ENCODE measurements around the gene CDH12. TPM values are rescaled to one million over a fixed set of nuclear protein-coding genes. Genes with fewer than 3 reads are reported as not detected.

CDH12 gene
- total and polyA plus RNA-seq, 4 donors, result 0.02 to 0.33 (median 0.17) TPM; not detected in 1

DNA sequence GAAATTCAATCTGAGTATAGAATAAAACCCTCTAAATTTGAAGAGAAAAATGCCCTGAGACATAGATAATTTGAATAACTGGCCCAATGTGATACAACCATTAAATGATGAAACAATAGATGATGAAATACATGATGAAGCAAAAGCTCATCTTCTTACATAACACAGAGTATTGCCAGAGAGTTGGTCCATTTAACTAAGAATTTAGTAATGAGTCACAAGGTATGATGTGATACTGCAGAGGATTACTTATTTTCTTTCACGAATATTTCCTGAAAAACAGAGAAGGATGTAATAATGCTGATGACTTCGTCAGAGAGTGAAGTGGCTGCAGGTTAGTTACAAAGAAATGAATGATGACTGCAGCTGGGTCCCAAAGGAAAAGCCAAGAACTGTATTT lies 379.3 kb downstream of the CDH12 start:
- H3K27ac ChIP-seq (ENCODE audit: low read depth in 1 of 2, low read length in 2 of 2), result no peak overlapping the region
- no peaks in the 10 kb centered on the region for H3K36me3 ChIP-seq (ENCODE audit: control insufficient read depth in 4 of 4, insufficient read depth in 3 of 4, low read depth in 1 of 4, low read length in 3 of 4)
- WGBS, result 69% methylated on average over 2 of the region's 2 CpGs
- no peaks in the 10 kb centered on the region for H3K9me3 ChIP-seq (ENCODE audit: control insufficient read depth in 4 of 4, low read length in 3 of 4)
- H3K4me3 ChIP-seq (ENCODE audit: low read depth in 1 of 3, low read length in 3 of 3), result no peak overlapping the region
- no peaks in the 10 kb centered on the region for H3K4me1 ChIP-seq (ENCODE audit: control insufficient read depth in 4 of 4, insufficient read depth in 4 of 4, low read length in 3 of 4)
- no peaks in the 10 kb centered on the region for H3K27me3 ChIP-seq (ENCODE audit: control insufficient read depth in 4 of 4, insufficient read depth in 4 of 4, low read length in 3 of 4)
- TF ChIP-seq HNF4G (IDR thresholded peaks at IDR 0.05) (no peak), SP1 (IDR thresholded peaks at IDR 0.05) (no peak), HNF4A (conservative IDR thresholded peaks at IDR 0.05) (no peak)
- H3K9ac ChIP-seq (ENCODE audit: low read depth in 1 of 2, low read length in 2 of 2), result no peak overlapping the region
- no peak for DNase-seq (ENCODE audit: low spot score)

DNA sequence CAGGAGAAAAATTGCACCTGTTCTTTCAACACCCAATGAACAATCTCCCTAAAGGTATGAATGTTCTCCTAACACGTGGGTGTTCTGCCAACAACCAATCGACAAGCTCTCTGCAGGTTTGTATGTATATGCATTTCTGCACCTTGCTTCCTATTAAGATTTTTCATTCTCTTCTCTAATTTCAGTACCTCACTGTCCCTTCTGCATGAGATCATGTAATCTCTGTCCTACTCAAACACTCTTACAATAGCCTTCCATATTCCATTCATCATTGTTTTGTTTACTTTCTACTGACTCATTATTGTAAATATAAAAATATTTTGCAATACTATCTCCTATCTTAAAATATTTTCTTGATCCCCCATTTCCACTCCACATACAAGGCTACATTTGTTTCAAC lies 382.0 kb downstream of the CDH12 start:
- 60% methylated on average over 2 of the region's 2 CpGs for whole genome bisulfite sequencing
- Histone ChIP-seq H3K9me3 (ENCODE audit: control insufficient read depth in 4 of 4, low read length in 3 of 4) (no peaks in the 10 kb centered on the region), H3K27ac (ENCODE audit: low read depth in 1 of 2, low read length in 2 of 2) (no peak overlapping the region), H3K27me3 (ENCODE audit: control insufficient read depth in 4 of 4, insufficient read depth in 4 of 4, low read length in 3 of 4) (no peaks in the 10 kb centered on the region), H3K36me3 (ENCODE audit: control insufficient read depth in 4 of 4, insufficient read depth in 3 of 4, low read depth in 1 of 4, low read length in 3 of 4) (no peaks in the 10 kb centered on the region), H3K9ac (ENCODE audit: low read depth in 1 of 2, low read length in 2 of 2) (no peak overlapping the region), H3K4me1 (ENCODE audit: control insufficient read depth in 4 of 4, insufficient read depth in 4 of 4, low read length in 3 of 4) (no peaks in the 10 kb centered on the region), H3K4me3 (ENCODE audit: low read depth in 1 of 3, low read length in 3 of 3) (no peak overlapping the region)
- TF ChIP-seq, protein P1, sequence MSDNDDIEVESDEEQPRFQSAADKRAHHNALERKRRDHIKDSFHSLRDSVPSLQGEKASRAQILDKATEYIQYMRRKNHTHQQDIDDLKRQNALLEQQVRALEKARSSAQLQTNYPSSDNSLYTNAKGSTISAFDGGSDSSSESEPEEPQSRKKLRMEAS (IDR thresholded peaks at IDR 0.05), result no peak
- no peak for TF ChIP-seq SP1 (IDR thresholded peaks at IDR 0.05)
- TF ChIP-seq, protein P2, sequence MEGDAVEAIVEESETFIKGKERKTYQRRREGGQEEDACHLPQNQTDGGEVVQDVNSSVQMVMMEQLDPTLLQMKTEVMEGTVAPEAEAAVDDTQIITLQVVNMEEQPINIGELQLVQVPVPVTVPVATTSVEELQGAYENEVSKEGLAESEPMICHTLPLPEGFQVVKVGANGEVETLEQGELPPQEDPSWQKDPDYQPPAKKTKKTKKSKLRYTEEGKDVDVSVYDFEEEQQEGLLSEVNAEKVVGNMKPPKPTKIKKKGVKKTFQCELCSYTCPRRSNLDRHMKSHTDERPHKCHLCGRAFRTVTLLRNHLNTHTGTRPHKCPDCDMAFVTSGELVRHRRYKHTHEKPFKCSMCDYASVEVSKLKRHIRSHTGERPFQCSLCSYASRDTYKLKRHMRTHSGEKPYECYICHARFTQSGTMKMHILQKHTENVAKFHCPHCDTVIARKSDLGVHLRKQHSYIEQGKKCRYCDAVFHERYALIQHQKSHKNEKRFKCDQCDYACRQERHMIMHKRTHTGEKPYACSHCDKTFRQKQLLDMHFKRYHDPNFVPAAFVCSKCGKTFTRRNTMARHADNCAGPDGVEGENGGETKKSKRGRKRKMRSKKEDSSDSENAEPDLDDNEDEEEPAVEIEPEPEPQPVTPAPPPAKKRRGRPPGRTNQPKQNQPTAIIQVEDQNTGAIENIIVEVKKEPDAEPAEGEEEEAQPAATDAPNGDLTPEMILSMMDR (IDR thresholded peaks at IDR 0.05; ENCODE audit: low read depth, low read length, missing input control), result no peak
- TF ChIP-seq HNF4G (IDR thresholded peaks at IDR 0.05), result no peak
- TF ChIP-seq RXRA (IDR thresholded peaks at IDR 0.05), result no peak
- TF ChIP-seq EGR1 (IDR thresholded peaks at IDR 0.05; ENCODE audit: low read depth in 2 of 2), result no peak
- no peak for TF ChIP-seq YY1 (IDR thresholded peaks at IDR 0.05)
- no peak for TF ChIP-seq FOXA1 (IDR thresholded peaks at IDR 0.05)
- TF ChIP-seq JUND (IDR thresholded peaks at IDR 0.05), result no peak
- TF ChIP-seq, protein P3, sequence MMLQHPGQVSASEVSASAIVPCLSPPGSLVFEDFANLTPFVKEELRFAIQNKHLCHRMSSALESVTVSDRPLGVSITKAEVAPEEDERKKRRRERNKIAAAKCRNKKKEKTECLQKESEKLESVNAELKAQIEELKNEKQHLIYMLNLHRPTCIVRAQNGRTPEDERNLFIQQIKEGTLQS (IDR thresholded peaks at IDR 0.05), result no peak
- no peak for TF ChIP-seq TAF1 (conservative IDR thresholded peaks at IDR 0.05)
- TF ChIP-seq FOXA2 (IDR thresholded peaks at IDR 0.05), result no peak
- TF ChIP-seq, protein P4, sequence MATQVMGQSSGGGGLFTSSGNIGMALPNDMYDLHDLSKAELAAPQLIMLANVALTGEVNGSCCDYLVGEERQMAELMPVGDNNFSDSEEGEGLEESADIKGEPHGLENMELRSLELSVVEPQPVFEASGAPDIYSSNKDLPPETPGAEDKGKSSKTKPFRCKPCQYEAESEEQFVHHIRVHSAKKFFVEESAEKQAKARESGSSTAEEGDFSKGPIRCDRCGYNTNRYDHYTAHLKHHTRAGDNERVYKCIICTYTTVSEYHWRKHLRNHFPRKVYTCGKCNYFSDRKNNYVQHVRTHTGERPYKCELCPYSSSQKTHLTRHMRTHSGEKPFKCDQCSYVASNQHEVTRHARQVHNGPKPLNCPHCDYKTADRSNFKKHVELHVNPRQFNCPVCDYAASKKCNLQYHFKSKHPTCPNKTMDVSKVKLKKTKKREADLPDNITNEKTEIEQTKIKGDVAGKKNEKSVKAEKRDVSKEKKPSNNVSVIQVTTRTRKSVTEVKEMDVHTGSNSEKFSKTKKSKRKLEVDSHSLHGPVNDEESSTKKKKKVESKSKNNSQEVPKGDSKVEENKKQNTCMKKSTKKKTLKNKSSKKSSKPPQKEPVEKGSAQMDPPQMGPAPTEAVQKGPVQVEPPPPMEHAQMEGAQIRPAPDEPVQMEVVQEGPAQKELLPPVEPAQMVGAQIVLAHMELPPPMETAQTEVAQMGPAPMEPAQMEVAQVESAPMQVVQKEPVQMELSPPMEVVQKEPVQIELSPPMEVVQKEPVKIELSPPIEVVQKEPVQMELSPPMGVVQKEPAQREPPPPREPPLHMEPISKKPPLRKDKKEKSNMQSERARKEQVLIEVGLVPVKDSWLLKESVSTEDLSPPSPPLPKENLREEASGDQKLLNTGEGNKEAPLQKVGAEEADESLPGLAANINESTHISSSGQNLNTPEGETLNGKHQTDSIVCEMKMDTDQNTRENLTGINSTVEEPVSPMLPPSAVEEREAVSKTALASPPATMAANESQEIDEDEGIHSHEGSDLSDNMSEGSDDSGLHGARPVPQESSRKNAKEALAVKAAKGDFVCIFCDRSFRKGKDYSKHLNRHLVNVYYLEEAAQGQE (IDR thresholded peaks at IDR 0.05), result no peak
- TF ChIP-seq GABPA (IDR thresholded peaks at IDR 0.05 in 1 of 2, conservative IDR thresholded peaks at IDR 0.05 in 1 of 2), result no peak
- TF ChIP-seq NR2F2 (IDR thresholded peaks at IDR 0.05), result no peak
- no peak for TF ChIP-seq RAD21 (IDR thresholded peaks at IDR 0.05)
- TF ChIP-seq, protein P5, sequence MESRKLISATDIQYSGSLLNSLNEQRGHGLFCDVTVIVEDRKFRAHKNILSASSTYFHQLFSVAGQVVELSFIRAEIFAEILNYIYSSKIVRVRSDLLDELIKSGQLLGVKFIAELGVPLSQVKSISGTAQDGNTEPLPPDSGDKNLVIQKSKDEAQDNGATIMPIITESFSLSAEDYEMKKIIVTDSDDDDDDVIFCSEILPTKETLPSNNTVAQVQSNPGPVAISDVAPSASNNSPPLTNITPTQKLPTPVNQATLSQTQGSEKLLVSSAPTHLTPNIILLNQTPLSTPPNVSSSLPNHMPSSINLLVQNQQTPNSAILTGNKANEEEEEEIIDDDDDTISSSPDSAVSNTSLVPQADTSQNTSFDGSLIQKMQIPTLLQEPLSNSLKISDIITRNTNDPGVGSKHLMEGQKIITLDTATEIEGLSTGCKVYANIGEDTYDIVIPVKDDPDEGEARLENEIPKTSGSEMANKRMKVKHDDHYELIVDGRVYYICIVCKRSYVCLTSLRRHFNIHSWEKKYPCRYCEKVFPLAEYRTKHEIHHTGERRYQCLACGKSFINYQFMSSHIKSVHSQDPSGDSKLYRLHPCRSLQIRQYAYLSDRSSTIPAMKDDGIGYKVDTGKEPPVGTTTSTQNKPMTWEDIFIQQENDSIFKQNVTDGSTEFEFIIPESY (IDR thresholded peaks at IDR 0.05), result no peak
- TF ChIP-seq HNF4A (conservative IDR thresholded peaks at IDR 0.05), result no peak
- DNase-seq (ENCODE audit: low spot score), result no peak
